ENCODE results near the gene SLC35F3. TPM values are rescaled to one million over a fixed set of nuclear protein-coding genes. Genes with fewer than 3 reads are reported as not detected.
A peak's percentile ranks its signal among the peaks of the same experiment; 100 is the strongest.

Gene SLC35F3
- total RNA-seq, 1 experiment from 2014 or later: 3.3 TPM

GRCh38 chr1:234069760-234070159 lies 165.3 kb downstream of the SLC35F3 start:
- Mint-ChIP-seq H3K4me3 (ENCODE audit: unreplicated experiment) (no peak overlapping the region), H3K27ac (ENCODE audit: low read depth, unreplicated experiment) (no peak overlapping the region), H3K36me3 (ENCODE audit: insufficient read depth, unreplicated experiment) (no peaks in the 10 kb centered on the region), H3K27me3 (ENCODE audit: insufficient read depth, unreplicated experiment) (no peaks in the 10 kb centered on the region), H3K4me1 (ENCODE audit: insufficient read depth, unreplicated experiment) (no peaks in the 10 kb centered on the region), H3K9me3 (ENCODE audit: unreplicated experiment) (no peaks in the 10 kb centered on the region)
- intact Hi-C loops (cut with micrococcal nuclease): loop anchor here (2.0 kb wide), 1 partner anchor 363 kb away; no protein-coding TSS in a partner anchor
- ChIA-PET POLR2A (no interaction called here), CTCF (interaction anchor here (0.5 to 5.7 kb wide), 10 partner anchors 9 to 765 kb away, joined by 3 to 157 read pairs (median 4); no protein-coding TSS in a partner anchor)
- DNase-seq (ENCODE audit: unreplicated experiment): peak; percentile 49
- BruUV-seq (replicated peaks): no TSS peak
- peak; percentile 39 for TF ChIP-seq CTCF (IDR thresholded peaks at IDR 0.05; ENCODE audit: unreplicated experiment)

GRCh38 chr1:234072793-234073192 lies 168.3 kb downstream of the SLC35F3 start:
- H3K4me1 Mint-ChIP-seq (ENCODE audit: insufficient read depth, unreplicated experiment): no peaks in the 10 kb centered on the region
- ChIA-PET CTCF (interaction anchor here (0.5 to 2.8 kb wide), 3 partner anchors 78 to 632 kb away, joined by 3 to 19 read pairs (median 3); no protein-coding TSS in a partner anchor), POLR2A (interaction anchor here (0.5 kb wide), 1 partner anchor 18 kb away, joined by 3 read pairs; no protein-coding TSS in a partner anchor)
- intact Hi-C loops (cut with micrococcal nuclease): no loop called here
- TF ChIP-seq CTCF (IDR thresholded peaks at IDR 0.05; ENCODE audit: unreplicated experiment): no peak
- H3K9me3 Mint-ChIP-seq (ENCODE audit: unreplicated experiment): no peaks in the 10 kb centered on the region
- no peaks in the 10 kb centered on the region for H3K27me3 Mint-ChIP-seq (ENCODE audit: insufficient read depth, unreplicated experiment)
- no peak for DNase-seq (ENCODE audit: unreplicated experiment)
- H3K36me3 Mint-ChIP-seq (ENCODE audit: insufficient read depth, unreplicated experiment): no peaks in the 10 kb centered on the region
- H3K4me3 Mint-ChIP-seq (ENCODE audit: unreplicated experiment): no peak overlapping the region
- BruUV-seq (replicated peaks): no TSS peak
- no peak overlapping the region for H3K27ac Mint-ChIP-seq (ENCODE audit: low read depth, unreplicated experiment)

GRCh38 chr1:234078143-234078542 lies 173.7 kb downstream of the SLC35F3 start:
- ChIA-PET POLR2A (no interaction called here), CTCF (interaction anchor here (0.7 to 1.3 kb wide), 4 partner anchors 9 to 637 kb away, joined by 3 to 5 read pairs (median 4); no protein-coding TSS in a partner anchor)
- DNase-seq (ENCODE audit: unreplicated experiment): no peak
- no peak for TF ChIP-seq CTCF (IDR thresholded peaks at IDR 0.05; ENCODE audit: unreplicated experiment)
- BruUV-seq (replicated peaks): no TSS peak
- H3K9me3 Mint-ChIP-seq (ENCODE audit: unreplicated experiment): no peaks in the 10 kb centered on the region
- no peaks in the 10 kb centered on the region for H3K36me3 Mint-ChIP-seq (ENCODE audit: insufficient read depth, unreplicated experiment)
- intact Hi-C loops (cut with micrococcal nuclease): no loop called here
- H3K27ac Mint-ChIP-seq (ENCODE audit: low read depth, unreplicated experiment): no peak overlapping the region
- H3K27me3 Mint-ChIP-seq (ENCODE audit: insufficient read depth, unreplicated experiment): no peaks in the 10 kb centered on the region
- no peaks in the 10 kb centered on the region for H3K4me1 Mint-ChIP-seq (ENCODE audit: insufficient read depth, unreplicated experiment)
- H3K4me3 Mint-ChIP-seq (ENCODE audit: unreplicated experiment): no peak overlapping the region

- CTCF ChIA-PET: interaction anchor here (0.7 to 1.7 kb wide), 5 partner anchors 12 to 716 kb away, joined by 3 to 7 read pairs (median 4); no protein-coding TSS in a partner anchor
- no peak for TF ChIP-seq CTCF (IDR thresholded peaks at IDR 0.05; ENCODE audit: unreplicated experiment)
- DNase-seq (ENCODE audit: unreplicated experiment): no peak
- no peak overlapping the region for H3K27ac Mint-ChIP-seq (ENCODE audit: low read depth, unreplicated experiment)
- no peaks in the 10 kb centered on the region for H3K4me1 Mint-ChIP-seq (ENCODE audit: insufficient read depth, unreplicated experiment)
- intact Hi-C loops (cut with micrococcal nuclease): no loop called here
- H3K9me3 Mint-ChIP-seq (ENCODE audit: unreplicated experiment): no peaks in the 10 kb centered on the region
- POLR2A ChIA-PET: no interaction called here
- no TSS peak for BruUV-seq (replicated peaks)
- H3K36me3 Mint-ChIP-seq (ENCODE audit: insufficient read depth, unreplicated experiment): no peaks in the 10 kb centered on the region
- H3K27me3 Mint-ChIP-seq (ENCODE audit: insufficient read depth, unreplicated experiment): no peaks in the 10 kb centered on the region
- no peak overlapping the region for H3K4me3 Mint-ChIP-seq (ENCODE audit: unreplicated experiment)
Observed at GRCh38 chr1:234079896-234080295, 175.4 kb downstream of the SLC35F3 start.
